D721Med (cell line): ENCODE results near the gene NTN3.

Source experiments
- DNase-seq: peaks from one replicate; pipeline ENCODE4 v3.0.0; 2011; ENCODE audit warnings: low spot score; ENCODE audit not compliant: insufficient read length
- FAIRE-seq: peaks from 2 replicates; lab custom pipeline; 2011; peaks lifted over from hg19 to GRCh38; lab: Jason Lieb, UNC
- TF ChIP-seq, protein P1 (sequence below): IDR thresholded peaks from 2 replicates; pipeline ENCODE4 v1.5.1; 2012; ENCODE audit warnings: mild to moderate bottlenecking, control low read depth; ENCODE audit not compliant: insufficient read depth; ENCODE audit errors: missing control alignments

The NTN3 gene

DNA sequence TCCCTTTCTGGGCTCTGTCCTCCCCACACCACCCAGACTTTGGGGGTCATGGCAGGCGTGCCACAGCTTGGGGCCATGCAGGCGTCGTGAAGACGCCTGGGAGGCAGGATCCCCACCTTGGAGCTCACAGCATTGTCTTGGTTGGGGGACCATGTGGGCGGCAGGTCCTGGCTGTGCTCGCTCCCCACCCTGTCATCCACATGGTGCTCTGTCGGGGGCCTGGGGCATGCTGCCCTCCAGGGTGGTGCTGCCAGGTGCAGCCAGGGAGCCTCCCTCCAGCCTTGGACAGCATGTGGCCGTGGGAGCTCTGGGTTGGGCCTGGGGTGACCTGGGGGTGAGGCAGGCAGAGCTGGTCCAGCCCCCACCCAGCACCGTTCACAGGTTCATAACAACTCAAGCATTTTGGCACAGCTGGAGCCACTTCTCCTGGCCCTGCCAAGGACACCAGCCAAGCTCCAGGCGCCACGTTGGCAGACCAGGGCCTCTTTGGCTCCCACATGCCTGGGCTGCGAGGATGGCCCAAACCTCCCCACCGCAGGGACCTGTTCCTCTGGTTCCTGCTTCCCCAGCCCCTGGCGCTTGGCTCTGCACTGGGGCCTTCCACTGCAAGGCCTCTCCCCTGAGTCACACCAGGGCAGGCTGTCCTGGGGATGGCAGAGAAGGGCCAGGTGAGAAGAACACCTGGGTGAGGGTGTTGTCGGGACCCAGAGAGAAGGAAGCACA is 27.6 kb downstream of the NTN3 start:
- TF ChIP-seq, protein P1, sequence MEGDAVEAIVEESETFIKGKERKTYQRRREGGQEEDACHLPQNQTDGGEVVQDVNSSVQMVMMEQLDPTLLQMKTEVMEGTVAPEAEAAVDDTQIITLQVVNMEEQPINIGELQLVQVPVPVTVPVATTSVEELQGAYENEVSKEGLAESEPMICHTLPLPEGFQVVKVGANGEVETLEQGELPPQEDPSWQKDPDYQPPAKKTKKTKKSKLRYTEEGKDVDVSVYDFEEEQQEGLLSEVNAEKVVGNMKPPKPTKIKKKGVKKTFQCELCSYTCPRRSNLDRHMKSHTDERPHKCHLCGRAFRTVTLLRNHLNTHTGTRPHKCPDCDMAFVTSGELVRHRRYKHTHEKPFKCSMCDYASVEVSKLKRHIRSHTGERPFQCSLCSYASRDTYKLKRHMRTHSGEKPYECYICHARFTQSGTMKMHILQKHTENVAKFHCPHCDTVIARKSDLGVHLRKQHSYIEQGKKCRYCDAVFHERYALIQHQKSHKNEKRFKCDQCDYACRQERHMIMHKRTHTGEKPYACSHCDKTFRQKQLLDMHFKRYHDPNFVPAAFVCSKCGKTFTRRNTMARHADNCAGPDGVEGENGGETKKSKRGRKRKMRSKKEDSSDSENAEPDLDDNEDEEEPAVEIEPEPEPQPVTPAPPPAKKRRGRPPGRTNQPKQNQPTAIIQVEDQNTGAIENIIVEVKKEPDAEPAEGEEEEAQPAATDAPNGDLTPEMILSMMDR: no peak
- FAIRE-seq (no peak), DNase-seq (no peak)

DNA sequence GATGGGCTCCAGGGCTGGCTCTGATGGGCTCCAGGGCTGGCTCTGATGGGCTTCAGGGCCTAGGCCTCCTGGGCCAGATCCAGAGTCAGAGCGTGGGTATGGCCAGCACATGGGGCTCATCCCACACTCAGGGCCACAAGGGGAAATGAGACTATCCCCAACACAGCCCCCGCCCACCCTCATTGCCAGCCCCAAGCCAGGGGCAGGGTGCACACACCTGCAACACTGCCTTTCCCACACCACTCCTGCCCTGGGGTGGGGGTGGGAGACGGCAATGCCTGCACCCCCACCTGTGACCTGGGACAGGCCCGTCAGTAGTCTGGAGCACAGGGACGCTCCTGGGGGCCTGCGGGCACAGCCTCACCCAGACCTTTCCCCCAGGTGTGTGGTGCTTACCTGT is 28.4 kb downstream of the NTN3 start:
- DNase-seq (no peak), FAIRE-seq (no peak)
- TF ChIP-seq, protein P1: no peak

DNA sequence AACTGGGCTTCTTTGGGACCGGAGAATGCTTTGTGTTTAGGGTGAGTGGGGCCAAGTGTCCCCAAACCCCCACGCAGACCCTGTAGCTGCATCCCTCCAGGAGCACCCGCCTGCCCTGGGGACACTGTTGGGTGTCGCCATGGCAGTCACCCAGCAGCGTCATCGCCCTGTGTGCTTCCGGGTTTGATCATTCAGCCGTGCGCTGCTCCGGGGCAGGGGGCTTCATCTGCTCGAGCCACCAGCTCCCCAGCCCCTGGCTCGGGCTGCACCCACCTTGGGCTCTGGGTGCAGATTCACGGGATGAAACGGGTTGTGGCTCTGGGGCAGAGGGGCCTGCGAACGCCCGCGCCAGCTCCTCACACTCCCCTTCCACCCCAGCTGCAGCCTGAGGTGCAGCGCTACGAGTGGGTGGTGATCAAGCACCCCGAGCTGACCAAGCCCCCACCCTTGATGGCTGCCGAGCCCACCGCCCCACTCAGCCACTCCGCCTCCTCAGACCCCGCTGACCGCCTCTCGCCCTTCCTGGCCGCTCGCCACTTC is 28.9 kb downstream of the NTN3 start:
- TF ChIP-seq, protein P1: no peak
- no peak for DNase-seq
- FAIRE-seq: no peak

- TF ChIP-seq, protein P1: no peak
Observed at GRCh38 chr16:2500430-2500917, 29.4 kb downstream of the NTN3 start.

DNA sequence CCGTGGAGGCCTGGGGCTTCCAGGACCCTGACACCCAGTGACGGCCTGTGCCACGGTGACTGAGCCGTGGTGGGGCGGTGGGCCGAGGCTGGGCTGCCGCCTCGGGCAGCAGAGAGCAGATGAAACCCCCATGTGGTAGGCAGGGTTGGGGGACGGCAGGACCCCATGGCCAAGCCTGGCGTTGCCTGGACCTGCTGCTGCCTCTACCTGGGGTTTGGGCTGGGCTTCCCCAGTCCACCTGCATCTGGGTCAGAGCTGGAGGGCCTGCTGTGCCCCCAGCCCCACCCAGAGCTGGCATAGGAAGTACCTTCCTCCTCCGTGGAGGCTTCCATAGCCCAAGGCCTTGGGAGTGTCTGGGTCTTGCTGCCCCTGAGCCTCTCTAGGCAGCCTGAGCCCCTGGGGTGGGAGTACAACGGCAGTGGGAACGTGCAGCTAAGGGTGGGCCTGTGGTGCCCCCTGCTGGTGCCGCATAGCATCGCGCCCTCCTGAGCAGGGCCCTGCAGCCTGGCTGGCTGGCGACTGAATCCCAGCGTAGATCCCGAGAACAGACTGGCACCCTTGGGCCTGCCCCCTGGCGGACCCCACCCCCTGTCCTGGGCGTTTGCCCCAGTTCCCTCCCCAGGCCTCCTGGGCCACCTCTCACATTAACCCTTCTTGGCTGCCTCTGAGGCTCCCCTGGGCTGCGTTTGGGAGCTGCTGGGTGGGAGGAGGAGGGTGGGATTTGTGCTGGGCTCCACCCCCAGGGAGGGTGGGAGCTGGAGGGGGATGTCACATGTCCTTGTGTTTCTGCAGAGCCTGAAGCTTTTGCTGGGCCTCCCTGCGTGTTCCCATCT is 30.0 kb downstream of the NTN3 start:
- TF ChIP-seq, protein P1: peak; percentile 90
- DNase-seq (peak; percentile 91), FAIRE-seq (no peak)

More at GRCh38 chr16:2500430-2500917, 29.4 kb downstream of the NTN3 start:
- no peak for FAIRE-seq
- no peak for DNase-seq

DNA sequence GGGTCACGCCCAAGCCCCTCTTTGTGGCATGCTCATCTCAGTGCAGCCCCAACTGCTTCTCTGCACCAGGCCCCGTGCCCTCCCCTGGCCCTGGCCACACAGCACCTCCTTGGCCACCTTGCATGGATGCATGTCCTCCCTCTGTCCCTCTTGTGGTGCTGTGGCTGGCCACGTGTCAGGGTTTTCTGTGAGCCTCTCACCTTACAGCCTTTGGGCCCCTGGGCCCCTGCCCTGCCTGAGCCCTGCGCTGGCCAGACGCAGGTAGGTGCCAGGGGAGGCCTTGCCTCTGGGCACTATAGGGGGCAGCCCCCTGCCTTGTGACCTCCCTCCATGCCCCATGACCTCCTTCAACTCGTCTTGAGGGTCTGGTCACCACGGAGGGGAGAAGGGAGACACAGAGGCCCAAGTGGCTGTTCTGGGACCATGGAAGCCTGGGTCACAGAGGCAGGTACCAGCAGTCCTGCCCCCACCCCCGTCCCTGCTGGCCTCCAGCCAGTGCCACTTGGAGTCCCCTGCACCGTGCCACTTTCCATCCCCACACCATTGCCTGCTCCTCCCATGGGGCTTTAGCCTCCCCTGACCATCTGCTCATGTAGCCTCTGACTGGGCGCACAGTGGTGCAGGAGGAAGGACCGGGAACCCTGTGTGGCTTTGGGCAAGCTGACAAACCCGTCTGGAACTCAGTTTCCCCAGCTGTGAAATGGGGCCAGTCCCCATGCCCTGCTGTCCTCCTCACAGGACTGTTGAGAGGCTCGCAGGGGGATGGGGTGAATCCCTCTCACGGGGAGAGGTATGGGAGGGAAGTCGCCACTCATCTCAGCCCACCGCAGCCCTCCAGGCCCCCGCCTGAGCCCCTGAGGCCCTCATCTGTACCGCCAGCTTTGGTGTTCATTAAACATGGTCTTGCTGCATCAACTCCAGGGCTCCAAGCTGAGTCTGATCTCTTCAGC is 31.1 kb downstream of the NTN3 start:
- DNase-seq: no peak
- TF ChIP-seq, protein P1: no peak
- FAIRE-seq: no peak
